ENCODE results near the gene RLN3.
A peak's percentile ranks its signal among the peaks of the same experiment; 100 is the strongest.

RLN3 gene

GRCh38 chr19:14027856-14028450 lies at the start of gene RLN3:
RLN3 (plus strand) TSS chr19:14028148; CDS start chr19:14028205, 57 bp downstream.
- DNase-seq = no peak

GRCh38 chr19:13978351-13979243 lies 49.4 kb upstream of the RLN3 start:
- DNase-seq = peak; percentile 51

- no peak for DNase-seq
Observed at GRCh38 chr19:13979244-13979615, 48.7 kb upstream of the RLN3 start.

GRCh38 chr19:13979686-13980085 lies 48.3 kb upstream of the RLN3 start:
- DNase-seq = no peak

- DNase-seq = no peak
Observed at GRCh38 chr19:13980340-13980739, 47.6 kb upstream of the RLN3 start.

- no peak for DNase-seq
Observed at GRCh38 chr19:13981021-13981420, 46.9 kb upstream of the RLN3 start.

GRCh38 chr19:13981467-13981866 lies 46.5 kb upstream of the RLN3 start:
- DNase-seq = no peak

- DNase-seq = no peak
Observed at GRCh38 chr19:13981988-13982501, 45.9 kb upstream of the RLN3 start.

GRCh38 chr19:13982773-13983172 lies 45.2 kb upstream of the RLN3 start:
- no peak for DNase-seq

GRCh38 chr19:13983213-13983889 lies 44.6 kb upstream of the RLN3 start:
- no peak for DNase-seq

- no peak for DNase-seq
Observed at GRCh38 chr19:13984186-13984585, 43.8 kb upstream of the RLN3 start.

- DNase-seq = no peak
Observed at GRCh38 chr19:13984875-13985741, 42.8 kb upstream of the RLN3 start.

- DNase-seq = peak; percentile 40
Observed at GRCh38 chr19:13985771-13986347, 42.1 kb upstream of the RLN3 start.

GRCh38 chr19:13986348-13986904 lies 41.5 kb upstream of the RLN3 start:
- peak; percentile 99 for DNase-seq

- DNase-seq = no peak
Observed at GRCh38 chr19:13987101-13987890, 40.7 kb upstream of the RLN3 start.

GRCh38 chr19:13989487-13989886 lies 38.5 kb upstream of the RLN3 start:
- DNase-seq = no peak

- no peak for DNase-seq
Observed at GRCh38 chr19:13990085-13990484, 37.9 kb upstream of the RLN3 start.

- DNase-seq = no peak
Observed at GRCh38 chr19:13992025-13992424, 35.9 kb upstream of the RLN3 start.

GRCh38 chr19:13993590-13994300 lies 34.2 kb upstream of the RLN3 start:
- DNase-seq = no peak

- no peak for DNase-seq
Observed at GRCh38 chr19:13995017-13995728, 32.8 kb upstream of the RLN3 start.

Data from activated CD4-positive, alpha-beta T cell treated with anti-CD3 and anti-CD28 coated beads for 48 hours (primary cell).